ENCODE measurements around the gene CD207. TPM values are rescaled to one million over a fixed set of nuclear protein-coding genes. Genes with fewer than 3 reads are reported as not detected.

Gene CD207
- total RNA-seq, 1 experiment from 2014 or later, result not detected

DNA sequence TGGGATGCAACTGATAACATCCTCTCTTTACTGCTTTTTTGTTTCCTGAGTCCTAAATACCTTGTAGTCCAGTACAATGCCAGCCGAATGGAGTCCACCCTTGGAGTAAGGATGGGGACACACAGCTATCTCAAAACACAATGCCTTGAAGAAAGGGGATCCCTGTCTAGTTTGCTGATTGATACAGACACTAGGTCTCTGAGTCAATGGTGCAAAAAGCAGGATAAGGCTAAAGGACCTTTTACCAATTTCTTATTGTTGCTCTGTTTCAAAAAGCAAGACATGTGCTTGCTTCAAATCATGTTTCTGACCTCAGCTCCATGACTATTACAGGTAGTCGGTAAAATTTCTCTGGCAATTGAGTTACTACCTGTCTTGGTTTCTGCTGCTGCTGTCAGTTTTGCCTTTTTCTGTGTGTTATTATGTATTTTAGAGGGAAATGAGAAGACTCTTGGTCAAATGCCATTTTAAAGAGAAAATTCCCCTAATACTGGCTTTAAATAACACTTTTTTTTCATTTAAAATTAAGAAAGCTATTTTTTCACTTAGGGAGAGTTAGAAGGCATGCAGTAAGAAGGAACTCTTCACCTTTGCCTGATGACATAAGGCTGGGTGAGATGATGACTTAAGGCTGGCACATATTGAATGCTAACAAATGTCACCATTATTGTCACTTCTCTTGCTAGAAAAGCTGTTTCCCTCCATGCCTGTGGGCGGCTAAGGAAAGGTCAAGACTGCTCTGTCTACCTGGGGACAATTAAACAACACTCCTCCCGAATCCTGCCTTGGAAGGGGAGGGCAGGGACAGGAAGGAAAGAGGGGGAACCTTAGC, 40.2 kb downstream of the CD207 start:
- peaks cover 10% of the 10 kb centered on the region for H3K9me3 Mint-ChIP-seq (ENCODE audit: unreplicated experiment)
- CTCF ChIA-PET, result interaction anchor here (0.7 to 2.3 kb wide), 4 partner anchors 11 to 878 kb away, joined by 3 to 10 read pairs (median 5); no protein-coding TSS in a partner anchor
- intact Hi-C loops (cut with micrococcal nuclease), result no loop called here
- no TSS peak for BruUV-seq (replicated peaks)
- no peak for TF ChIP-seq CTCF (IDR thresholded peaks at IDR 0.05; ENCODE audit: unreplicated experiment)
- peaks cover 49% of the 10 kb centered on the region for H3K27me3 Mint-ChIP-seq (ENCODE audit: insufficient read depth, unreplicated experiment)
- POLR2A ChIA-PET, result no interaction called here
- no peaks in the 10 kb centered on the region for H3K4me1 Mint-ChIP-seq (ENCODE audit: insufficient read depth, unreplicated experiment)
- H3K4me3 Mint-ChIP-seq (ENCODE audit: unreplicated experiment), result no peak overlapping the region
- no peak overlapping the region for H3K27ac Mint-ChIP-seq (ENCODE audit: low read depth, unreplicated experiment)
- no peaks in the 10 kb centered on the region for H3K36me3 Mint-ChIP-seq (ENCODE audit: insufficient read depth, unreplicated experiment)
- DNase-seq (ENCODE audit: unreplicated experiment), result no peak

- H3K9me3 Mint-ChIP-seq (ENCODE audit: unreplicated experiment), result no peaks in the 10 kb centered on the region
- H3K27ac Mint-ChIP-seq (ENCODE audit: low read depth, unreplicated experiment), result no peak overlapping the region
- H3K27me3 Mint-ChIP-seq (ENCODE audit: insufficient read depth, unreplicated experiment), result peaks cover 44% of the 10 kb centered on the region
- H3K4me3 Mint-ChIP-seq (ENCODE audit: unreplicated experiment), result no peak overlapping the region
- DNase-seq (ENCODE audit: unreplicated experiment), result no peak
- no peaks in the 10 kb centered on the region for H3K36me3 Mint-ChIP-seq (ENCODE audit: insufficient read depth, unreplicated experiment)
- BruUV-seq (replicated peaks), result no TSS peak
- peaks cover 5% of the 10 kb centered on the region for H3K4me1 Mint-ChIP-seq (ENCODE audit: insufficient read depth, unreplicated experiment)
- ChIA-PET POLR2A (interaction anchor here (0.7 kb wide), 1 partner anchor 118 kb away, joined by 3 read pairs; no protein-coding TSS in a partner anchor), CTCF (interaction anchor here (0.5 to 2.3 kb wide), 8 partner anchors 9 to 321 kb away, joined by 3 to 10 read pairs (median 4); no protein-coding TSS in a partner anchor)
- intact Hi-C loops (cut with micrococcal nuclease), result no loop called here
- TF ChIP-seq CTCF (IDR thresholded peaks at IDR 0.05; ENCODE audit: unreplicated experiment), result no peak
These were observed 42.2 kb downstream of the CD207 start for GRCh38 chr2:70793450-70793849.

GRCh38 chr2:70790136-70790828, 45.3 kb downstream of the CD207 start, which contains the start of gene FIGLA:
Gene FIGLA (minus strand): TSS chr2:70790643. CDS start chr2:70790638, 5 bp downstream.
- ChIA-PET POLR2A (interaction anchor here (0.6 kb wide), 1 partner anchor 61 kb away, joined by 3 read pairs; no protein-coding TSS in a partner anchor), CTCF (interaction anchor here (0.6 to 1.8 kb wide), 10 partner anchors 11 to 486 kb away, joined by 3 to 7 read pairs (median 4); no protein-coding TSS in a partner anchor)
- no peak for DNase-seq (ENCODE audit: unreplicated experiment)
- BruUV-seq (replicated peaks), result no TSS peak
- intact Hi-C loops (cut with micrococcal nuclease), result no loop called here
- no peak within 1 kb of the TSS for H3K27ac Mint-ChIP-seq (ENCODE audit: low read depth, unreplicated experiment)
- no peaks in the 10 kb centered on the region for H3K36me3 Mint-ChIP-seq (ENCODE audit: insufficient read depth, unreplicated experiment)
- H3K4me3 Mint-ChIP-seq (ENCODE audit: unreplicated experiment), result peak within 1 kb of the TSS; percentile 52
- no peaks in the 10 kb centered on the region for H3K9me3 Mint-ChIP-seq (ENCODE audit: unreplicated experiment)
- H3K4me1 Mint-ChIP-seq (ENCODE audit: insufficient read depth, unreplicated experiment), result peaks cover 5% of the 10 kb centered on the region
- H3K27me3 Mint-ChIP-seq (ENCODE audit: insufficient read depth, unreplicated experiment), result peaks cover 63% of the 10 kb centered on the region
- no peak for TF ChIP-seq CTCF (IDR thresholded peaks at IDR 0.05; ENCODE audit: unreplicated experiment)

All from MCF 10A (cell line).